ENCODE results near the gene FECH. TPM values are rescaled to one million over a fixed set of nuclear protein-coding genes. Genes with fewer than 3 reads are reported as not detected.

The FECH gene
- total and polyA plus RNA-seq, 11 donors, result 4.7 to 93.3 (median 41.4) TPM

DNA sequence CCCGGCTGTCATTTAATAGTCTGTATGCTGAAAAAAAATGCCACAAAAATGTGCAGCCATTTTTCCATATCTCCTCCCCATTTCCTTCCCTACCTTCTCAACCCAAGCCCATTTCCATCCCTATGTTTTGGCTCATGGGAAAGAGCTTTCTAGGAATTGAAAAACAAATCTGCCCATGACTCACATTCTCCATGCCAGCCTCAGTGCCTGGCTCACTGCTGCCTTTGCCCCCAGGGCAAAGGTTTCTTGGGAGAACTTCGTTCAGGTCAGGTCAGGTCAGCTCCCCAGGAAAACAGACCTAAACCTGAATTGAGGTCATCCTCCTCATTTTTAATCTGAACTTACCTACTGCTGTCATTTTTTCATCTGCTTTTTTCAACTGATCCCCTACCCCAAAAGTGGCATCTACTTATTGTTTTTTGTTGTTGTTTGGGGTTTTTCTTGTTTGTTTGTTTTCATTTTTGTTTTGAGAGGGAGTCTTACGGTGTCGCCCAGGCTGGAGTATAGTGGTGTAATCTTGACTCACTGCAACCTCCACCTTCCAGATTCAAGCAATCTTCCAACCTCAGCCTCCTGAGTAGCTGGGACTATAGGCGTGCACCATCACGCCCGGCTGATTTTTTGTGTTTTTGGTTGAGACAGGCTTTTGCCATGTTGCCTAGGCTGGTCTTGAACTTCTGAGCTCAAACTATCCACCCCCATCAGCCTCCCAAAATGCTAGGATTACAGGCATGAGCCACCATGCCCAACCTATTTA, 66.7 kb downstream of the FECH start:
- H3K4me1 ChIP-seq, result peaks cover 0 to 10% (median 0%) of the 10 kb centered on the region in 12 donors
- no peak for ATAC-seq
- H3K36me3 ChIP-seq, result no peaks in the 10 kb centered on the region
- peaks cover 0 to 4% (median 0%) of the 10 kb centered on the region in 12 donors for H3K9me3 ChIP-seq
- TF ChIP-seq POLR2A (IDR thresholded peaks at IDR 0.05), result no peak
- peaks cover 0 to 6% (median 0%) of the 10 kb centered on the region in 9 donors for H3K27me3 ChIP-seq
- H3K4me3 ChIP-seq, result no peak overlapping the region
- no peak for DNase-seq
- intact Hi-C loops (cut with DNase I), result no loop called here
- WGBS, 4 donors, result 66 to 88% (median 76%) methylated on average over 6 to 7 of the region's 7 CpGs
- H3K27ac ChIP-seq, result no peak overlapping the region

DNA sequence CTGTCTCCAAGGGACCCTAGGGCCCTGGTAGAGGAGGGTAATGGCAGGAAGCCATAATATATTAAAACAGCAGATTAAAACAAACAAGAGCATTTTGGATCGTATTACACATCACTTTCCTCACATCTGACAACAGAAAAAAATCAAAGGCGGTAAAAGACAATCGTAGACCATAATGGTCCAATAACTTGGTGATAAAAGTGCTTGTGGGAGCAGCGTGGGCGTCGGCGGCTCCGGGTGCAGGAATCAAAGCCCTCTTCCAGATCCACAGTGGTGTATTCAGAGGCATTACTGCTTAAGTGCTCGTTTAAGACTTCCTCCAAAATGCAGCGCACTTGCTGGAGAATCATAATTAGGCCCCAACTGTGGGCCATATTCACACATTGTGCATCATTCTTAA, 68.0 kb downstream of the FECH start:
- H3K36me3 ChIP-seq, result no peaks in the 10 kb centered on the region
- TF ChIP-seq CTCF (IDR thresholded peaks at IDR 0.05) (no peak), POLR2A (IDR thresholded peaks at IDR 0.05) (no peak)
- DNase-seq (no peak), ATAC-seq (no peak)
- 79 to 86% (median 83%) methylated on average over 10 of the region's 10 CpGs for WGBS, 4 donors
- intact Hi-C loops (cut with DNase I), result no loop called here
- H3K27ac ChIP-seq, result no peak overlapping the region
- H3K4me1 ChIP-seq, result peaks cover 0 to 2% (median 0%) of the 10 kb centered on the region in 12 donors
- no peaks in the 10 kb centered on the region for H3K9me3 ChIP-seq
- H3K4me3 ChIP-seq, result no peak overlapping the region
- peaks cover 0 to 6% (median 0%) of the 10 kb centered on the region in 9 donors for H3K27me3 ChIP-seq

DNA sequence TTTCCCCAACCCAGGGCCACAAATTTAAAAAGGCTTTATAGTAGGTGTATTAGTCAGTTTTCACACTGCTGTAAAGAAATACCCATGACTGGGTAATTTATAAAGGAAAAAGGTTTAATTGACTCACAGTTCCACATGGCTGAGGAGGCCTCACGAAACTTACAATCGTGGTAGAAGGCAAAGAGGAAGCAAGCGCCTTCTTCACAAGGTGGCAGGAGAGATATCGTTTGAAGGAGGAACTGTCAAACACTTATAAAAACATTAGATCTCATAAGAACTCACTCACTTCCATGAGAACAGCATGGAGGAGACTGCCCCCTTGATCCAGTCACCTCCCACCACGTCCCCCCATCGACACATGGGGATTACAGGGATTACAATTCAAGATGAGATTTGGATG, 70.4 kb downstream of the FECH start:
- intact Hi-C loops (cut with DNase I), result no loop called here
- H3K27ac ChIP-seq, result no peak overlapping the region
- ATAC-seq (no peak), DNase-seq (no peak)
- no peaks in the 10 kb centered on the region for H3K9me3 ChIP-seq
- no peak overlapping the region for H3K4me3 ChIP-seq
- 55 to 62% (median 59%) methylated on average over 6 of the region's 6 CpGs for WGBS, 4 donors
- no peaks in the 10 kb centered on the region for H3K36me3 ChIP-seq
- H3K27me3 ChIP-seq, result peaks cover 0 to 6% (median 0%) of the 10 kb centered on the region in 9 donors
- TF ChIP-seq CTCF (IDR thresholded peaks at IDR 0.05), result no peak
- TF ChIP-seq POLR2A (IDR thresholded peaks at IDR 0.05), result no peak
- no peaks in the 10 kb centered on the region for H3K4me1 ChIP-seq

DNA sequence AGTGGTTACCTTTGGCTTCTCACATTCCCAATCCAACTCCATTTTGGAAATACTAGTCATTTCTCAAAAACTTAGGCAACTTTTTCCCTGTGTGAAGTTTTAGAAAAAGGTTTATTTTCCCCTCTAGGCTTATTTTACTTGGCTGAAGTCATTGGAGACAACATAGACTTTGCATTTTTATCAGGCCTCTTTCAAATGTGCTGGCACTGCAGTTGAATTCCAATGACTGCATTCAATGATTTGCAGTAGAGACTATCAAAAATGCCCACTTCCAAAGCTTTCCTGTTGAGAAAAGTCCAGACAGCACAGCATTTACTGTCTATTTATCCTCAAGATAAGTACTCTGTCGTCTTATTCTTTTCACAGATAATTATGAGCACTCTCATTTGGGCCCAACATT, 81.3 kb downstream of the FECH start:
- no peak for ATAC-seq
- no peaks in the 10 kb centered on the region for H3K4me1 ChIP-seq

More for the DNA sequence above, 81.3 kb downstream of the FECH start:
- H3K9me3 ChIP-seq, result no peaks in the 10 kb centered on the region
- intact Hi-C loops (cut with DNase I), result no loop called here
- TF ChIP-seq CTCF (IDR thresholded peaks at IDR 0.05), result no peak
- TF ChIP-seq POLR2A (IDR thresholded peaks at IDR 0.05), result no peak
- H3K27me3 ChIP-seq, result peaks cover 0 to 6% (median 0%) of the 10 kb centered on the region in 9 donors
- H3K27ac ChIP-seq, result no peak overlapping the region
- H3K36me3 ChIP-seq, result no peaks in the 10 kb centered on the region
- 29 to 51% (median 32%) methylated on average over 1 of the region's 1 CpG for WGBS, 4 donors
- H3K4me3 ChIP-seq, result no peak overlapping the region
- no peak for DNase-seq
